Heart left ventricle (tissue), 13 donors: ENCODE data around the gene ZNF219.

ENCODE experiments used
- CTCF ChIP-seq, 12 donors: fragments of 200-600 bp; sonication (generic) in 4 of 12; IDR thresholded peaks; one replicate each; pipeline versions ENCODE4 v1.5.0 to v1.8.0; 2018 to 2022; ENCODE audit warnings: antibody characterized with exemption in 12 of 12, mild to moderate bottlenecking in 5 of 12
- POLR2A ChIP-seq, 2 donors: fragments of 450-650 bp; IDR thresholded peaks; one replicate each; pipeline ENCODE4 v1.6.1; 2017; ENCODE audit warnings: antibody characterized with exemption in 2 of 2, mild to moderate bottlenecking in 2 of 2, moderate library complexity in 2 of 2
- donor health status: ischemic (EF 13 %, LVEDD 7.1; RV severe dilation, severe dysfunction).
- donor health status: DM: no; HTN: yes; CAD: no.
- donor health status: DM: no; HTN: no; CAD: no.
- donor health status: ischemic (EF 25% LVEDD 6.9; RV normal size, moderate dysfunction).
- donor health status: ischemic (EF 25% LVEDD 5.7; RV mildly dilated, moderate dysfunction).
- donor health status: ischemic (EF 35%, LVEDD 5.7; RV mildly dilated, moderate dysfunction).
- donor health status: nonischemic (EF 11% LVEDD 7.7; RV severe dilation, severe dysfunction).
- donor health status: DM: yes; HTN: yes; CAD: no.
- donor health status: PGD.
- donor health status: ischemic (EF 29% LVEDD 5.4; RV normal size, mild dysfunction).
- donor health status: nonischemic (EF 23%, LVEDD 6.1; RV moderate dilation, normal function).

DNA sequence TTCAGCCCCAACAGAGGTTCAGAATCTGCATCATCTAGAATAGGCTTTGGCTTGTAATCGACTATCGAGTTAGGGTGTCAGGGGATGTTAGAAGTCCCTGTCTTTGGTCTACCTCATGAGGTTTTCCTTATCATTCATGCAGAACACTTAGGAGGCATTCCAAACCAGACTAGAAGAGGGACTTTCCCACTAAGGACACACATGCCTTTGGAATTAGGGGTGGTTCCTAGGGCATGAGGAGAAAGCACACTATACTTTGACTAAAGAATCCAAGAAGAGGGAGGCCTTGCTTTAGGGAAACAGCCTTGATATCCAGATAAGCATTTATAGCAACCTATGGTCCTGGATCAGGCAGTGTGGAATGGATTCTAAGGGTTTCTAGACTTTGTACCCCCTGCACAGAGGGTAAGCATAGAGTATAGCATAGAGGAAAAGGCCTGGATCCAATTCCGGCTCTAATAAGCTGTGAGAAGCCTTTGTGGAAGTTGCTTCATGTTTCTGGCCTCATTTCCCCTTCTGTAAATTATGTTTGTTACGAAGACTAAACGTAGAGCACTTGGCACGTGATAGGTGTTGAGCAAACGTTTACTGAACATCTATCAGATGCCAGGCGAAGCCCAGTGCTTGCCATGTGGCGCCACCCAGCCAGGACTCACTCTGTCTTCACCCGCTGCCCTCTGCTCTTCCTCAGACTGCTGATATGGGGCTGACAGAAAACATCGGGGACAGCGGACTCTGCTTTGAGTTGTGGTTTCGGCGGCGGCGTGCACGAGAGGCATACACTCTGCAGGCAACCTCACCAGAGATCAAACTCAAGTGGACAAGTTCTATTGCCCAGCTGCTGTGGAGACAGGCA is 13.2 kb downstream of the ZNF219 start:
- TF ChIP-seq POLR2A (IDR thresholded peaks at IDR 0.05): no peak
- TF ChIP-seq CTCF (IDR thresholded peaks at IDR 0.05): no peak
